ENCODE measurements around the gene HK3.

DNA sequence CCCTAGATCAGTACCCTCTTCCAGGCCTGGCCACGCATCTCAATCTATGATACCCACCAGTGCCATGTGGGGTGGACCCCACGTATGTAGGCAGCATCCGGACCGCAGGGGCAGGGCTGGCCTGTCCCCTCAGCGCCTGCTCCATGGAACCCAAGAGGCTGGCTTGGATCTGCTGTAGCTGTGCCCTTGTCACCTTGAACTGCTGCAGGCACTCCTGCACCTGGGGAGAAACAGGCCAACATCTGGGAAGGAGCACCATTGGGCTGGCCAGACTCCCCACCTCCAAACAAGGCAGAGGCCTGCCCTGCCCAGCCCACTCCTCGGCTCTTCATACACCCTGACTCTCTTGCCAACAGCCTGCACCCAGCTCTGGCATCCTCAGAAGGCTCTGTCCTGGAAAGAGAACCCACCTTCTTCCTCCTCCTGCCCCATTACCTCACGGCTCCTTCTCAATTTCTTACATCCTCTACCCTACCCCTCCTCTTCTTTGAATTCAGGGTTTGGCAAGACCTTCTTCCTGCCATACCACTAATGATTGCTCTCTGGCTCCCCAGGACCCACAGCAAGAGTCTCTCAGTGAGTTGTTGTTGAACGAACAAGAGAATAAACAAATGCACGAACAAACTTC, 7.7 kb downstream of the HK3 start:
- TF ChIP-seq, protein P1, sequence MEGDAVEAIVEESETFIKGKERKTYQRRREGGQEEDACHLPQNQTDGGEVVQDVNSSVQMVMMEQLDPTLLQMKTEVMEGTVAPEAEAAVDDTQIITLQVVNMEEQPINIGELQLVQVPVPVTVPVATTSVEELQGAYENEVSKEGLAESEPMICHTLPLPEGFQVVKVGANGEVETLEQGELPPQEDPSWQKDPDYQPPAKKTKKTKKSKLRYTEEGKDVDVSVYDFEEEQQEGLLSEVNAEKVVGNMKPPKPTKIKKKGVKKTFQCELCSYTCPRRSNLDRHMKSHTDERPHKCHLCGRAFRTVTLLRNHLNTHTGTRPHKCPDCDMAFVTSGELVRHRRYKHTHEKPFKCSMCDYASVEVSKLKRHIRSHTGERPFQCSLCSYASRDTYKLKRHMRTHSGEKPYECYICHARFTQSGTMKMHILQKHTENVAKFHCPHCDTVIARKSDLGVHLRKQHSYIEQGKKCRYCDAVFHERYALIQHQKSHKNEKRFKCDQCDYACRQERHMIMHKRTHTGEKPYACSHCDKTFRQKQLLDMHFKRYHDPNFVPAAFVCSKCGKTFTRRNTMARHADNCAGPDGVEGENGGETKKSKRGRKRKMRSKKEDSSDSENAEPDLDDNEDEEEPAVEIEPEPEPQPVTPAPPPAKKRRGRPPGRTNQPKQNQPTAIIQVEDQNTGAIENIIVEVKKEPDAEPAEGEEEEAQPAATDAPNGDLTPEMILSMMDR (IDR thresholded peaks at IDR 0.05; ENCODE audit: low read length): no peak
- no peak for TF ChIP-seq EZH2 (IDR thresholded peaks at IDR 0.05; ENCODE audit: borderline replicate concordance, low read length)

All from OCI-LY1 (cell line).